DMS53 treated with DMSO at 0.1 percent for 48 hours (cell line): ENCODE data around the gene SLC13A1.
A peak's percentile ranks its signal among the peaks of the same experiment; 100 is the strongest.

Experiments
- DNase-seq: peaks from one replicate; lab custom pipeline; 2025; ENCODE audit not compliant: unreplicated experiment; lab: John Stamatoyannopoulos, UW

Gene SLC13A1

DNA sequence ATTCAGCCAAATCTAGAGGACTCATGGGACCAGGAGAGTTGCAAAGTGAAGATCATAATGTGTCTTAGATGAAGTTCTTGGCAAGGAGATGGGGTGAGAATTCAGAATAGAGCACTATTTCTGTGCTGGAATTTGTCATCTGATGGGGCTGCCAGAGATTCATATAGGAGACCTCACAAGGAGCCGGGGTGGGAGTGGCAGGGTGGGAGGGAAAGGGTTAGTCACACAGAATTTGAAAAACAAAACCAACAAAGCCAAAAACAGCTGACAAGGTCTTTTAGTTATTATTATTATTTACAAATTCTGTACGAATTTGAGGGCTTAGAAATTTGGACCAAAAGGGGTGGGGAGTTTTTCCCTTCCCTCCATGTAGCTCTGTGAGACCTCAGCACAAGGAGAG, 1.7 kb downstream of the SLC13A1 start:
- DNase-seq: no peak

DNA sequence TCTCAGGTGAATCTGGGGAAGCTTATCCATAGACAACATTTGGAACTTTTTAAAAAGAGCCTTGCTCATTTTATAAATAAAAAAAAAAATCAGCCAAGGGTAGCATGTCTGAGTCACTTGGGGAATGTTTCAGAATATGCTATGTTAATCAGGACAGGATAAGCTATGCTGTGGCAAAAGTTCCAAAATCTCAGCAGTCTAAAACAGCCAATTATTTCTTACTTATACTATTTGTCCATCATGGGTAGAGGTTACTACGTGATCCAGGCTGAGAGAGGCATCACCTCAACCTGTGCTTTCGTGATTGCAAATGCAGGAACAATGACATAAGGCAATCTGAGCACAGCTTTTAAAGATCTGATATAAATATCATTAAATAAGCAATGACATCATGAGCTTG, 6.5 kb downstream of the SLC13A1 start:
- no peak for DNase-seq

DNA sequence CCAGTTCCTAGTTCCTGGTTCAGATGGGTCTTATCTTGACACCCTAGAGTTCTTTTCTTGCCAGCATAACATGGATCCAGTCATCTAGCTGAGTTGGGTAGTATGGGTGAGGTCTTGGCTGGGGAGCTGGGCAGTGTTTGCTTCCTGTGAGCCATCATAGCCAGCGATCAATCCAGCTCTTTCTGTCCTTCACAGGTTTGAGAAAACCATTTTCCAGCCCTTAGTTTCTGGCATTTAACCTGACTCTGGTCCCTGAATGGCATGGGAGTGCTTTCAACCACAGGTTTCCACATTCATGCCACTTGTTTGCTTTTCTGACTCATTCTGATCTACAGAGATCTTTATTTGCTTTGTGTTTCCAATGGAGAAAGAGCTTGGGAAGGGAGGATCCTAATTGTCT, 8.6 kb downstream of the SLC13A1 start:
- peak; percentile 98 for DNase-seq

DNA sequence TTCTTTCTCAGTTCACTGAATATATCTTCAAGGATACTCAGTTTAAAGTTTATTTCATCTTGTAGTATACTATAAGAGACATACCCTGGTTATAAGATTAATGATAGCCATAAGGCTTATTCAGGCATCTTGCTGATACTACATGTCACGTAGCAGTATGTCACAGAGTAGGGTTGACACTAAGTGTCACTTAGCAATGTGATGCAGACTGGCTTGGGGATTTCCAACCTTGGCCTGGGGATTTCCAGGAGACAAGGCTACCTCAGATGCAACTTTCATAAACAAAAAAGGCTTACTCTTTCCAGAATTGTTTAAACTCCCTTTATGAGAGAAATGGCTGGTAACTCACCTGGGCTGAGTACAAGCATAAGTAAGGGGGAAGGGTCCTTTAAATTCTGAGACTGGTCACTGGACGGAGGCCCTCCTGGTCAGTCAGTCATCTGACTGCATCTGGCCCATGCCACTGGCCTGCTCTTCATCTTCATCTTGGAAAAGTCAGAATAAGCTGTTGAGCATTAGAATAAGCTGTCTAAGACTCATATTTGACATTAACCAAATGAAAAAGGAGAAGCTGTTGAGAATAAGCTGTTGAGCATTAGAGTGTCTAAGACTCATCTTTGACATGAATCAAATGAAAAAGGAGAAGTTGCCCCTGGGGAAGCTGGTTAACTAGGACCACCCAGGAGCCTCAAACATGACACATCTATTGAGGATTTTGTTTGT, 9.5 kb downstream of the SLC13A1 start:
- no peak for DNase-seq

DNA sequence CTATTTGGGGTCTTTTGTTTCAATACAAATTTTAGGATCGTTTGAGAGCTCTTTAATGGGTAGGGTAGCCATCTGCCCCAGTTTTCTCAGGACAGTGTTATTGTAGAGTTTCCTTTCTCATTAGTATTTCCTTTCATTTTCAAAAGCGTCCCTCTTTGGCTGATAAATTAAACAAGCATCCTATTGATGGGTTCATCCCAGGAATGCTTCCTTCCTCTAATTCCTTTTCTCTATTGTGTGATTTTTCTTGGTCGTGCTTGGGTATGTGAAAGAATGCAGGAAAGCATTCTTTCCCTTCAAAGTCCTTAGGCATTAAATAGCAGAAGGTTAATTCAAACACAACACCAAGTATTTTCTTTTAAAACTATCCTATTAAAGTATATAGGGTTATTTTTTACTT, 14.0 kb downstream of the SLC13A1 start:
- no peak for DNase-seq

DNA sequence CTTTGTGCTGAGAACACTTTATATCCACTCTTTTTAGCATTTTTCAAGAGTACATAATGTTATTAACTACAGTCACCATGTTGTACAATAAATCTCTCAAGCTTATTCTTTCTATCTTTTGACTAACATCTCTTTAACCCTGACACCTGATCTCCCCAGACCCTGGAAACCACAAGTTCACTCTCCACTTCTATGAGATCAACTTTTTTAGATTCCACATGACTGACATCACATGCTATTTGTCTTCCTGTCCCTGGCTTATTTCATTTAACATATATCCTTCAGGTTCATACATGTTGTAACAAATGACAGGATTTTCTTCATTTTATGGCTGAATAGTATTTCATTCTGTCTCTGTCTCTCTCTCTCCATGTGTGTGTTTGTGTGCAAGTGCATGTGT, 15.5 kb downstream of the SLC13A1 start:
- DNase-seq: no peak

DNA sequence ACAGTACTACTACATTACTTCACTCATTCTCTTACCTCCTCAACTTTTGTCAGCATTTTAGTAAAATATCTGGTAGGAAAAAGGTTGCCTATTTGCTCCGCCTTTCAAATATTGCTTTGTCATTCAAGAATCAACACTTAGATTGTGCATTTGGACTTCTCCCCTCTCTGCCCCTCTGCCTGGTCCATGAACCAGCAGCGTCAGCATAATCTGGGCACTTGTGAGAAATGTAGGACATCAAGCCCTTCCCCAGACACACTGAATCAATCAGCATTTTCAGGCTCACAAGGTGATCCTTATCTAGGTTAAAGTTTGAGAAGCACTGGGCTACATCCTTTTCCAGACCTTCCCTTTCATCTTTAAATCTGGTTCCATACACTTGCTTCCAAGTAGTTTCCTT, 16.3 kb downstream of the SLC13A1 start:
- no peak for DNase-seq

DNA sequence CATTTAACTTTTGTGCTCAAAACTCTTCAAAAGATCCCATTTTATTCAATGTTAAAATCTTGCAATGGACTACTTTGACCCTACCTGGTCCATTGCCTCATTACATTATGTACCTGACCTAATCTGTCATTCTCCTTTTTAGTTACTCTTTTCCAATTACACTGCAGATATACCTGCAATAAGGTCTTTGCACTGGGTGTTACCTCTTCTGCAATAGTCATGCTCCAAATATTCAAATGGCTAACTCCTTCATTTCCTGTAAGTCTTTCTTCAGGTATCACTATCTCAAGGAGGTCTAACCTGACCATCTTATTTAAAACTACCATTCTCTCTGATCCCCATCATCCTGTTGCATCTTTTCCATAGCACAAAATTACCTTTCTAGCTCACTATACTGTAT, 22.3 kb downstream of the SLC13A1 start:
- DNase-seq: no peak

DNA sequence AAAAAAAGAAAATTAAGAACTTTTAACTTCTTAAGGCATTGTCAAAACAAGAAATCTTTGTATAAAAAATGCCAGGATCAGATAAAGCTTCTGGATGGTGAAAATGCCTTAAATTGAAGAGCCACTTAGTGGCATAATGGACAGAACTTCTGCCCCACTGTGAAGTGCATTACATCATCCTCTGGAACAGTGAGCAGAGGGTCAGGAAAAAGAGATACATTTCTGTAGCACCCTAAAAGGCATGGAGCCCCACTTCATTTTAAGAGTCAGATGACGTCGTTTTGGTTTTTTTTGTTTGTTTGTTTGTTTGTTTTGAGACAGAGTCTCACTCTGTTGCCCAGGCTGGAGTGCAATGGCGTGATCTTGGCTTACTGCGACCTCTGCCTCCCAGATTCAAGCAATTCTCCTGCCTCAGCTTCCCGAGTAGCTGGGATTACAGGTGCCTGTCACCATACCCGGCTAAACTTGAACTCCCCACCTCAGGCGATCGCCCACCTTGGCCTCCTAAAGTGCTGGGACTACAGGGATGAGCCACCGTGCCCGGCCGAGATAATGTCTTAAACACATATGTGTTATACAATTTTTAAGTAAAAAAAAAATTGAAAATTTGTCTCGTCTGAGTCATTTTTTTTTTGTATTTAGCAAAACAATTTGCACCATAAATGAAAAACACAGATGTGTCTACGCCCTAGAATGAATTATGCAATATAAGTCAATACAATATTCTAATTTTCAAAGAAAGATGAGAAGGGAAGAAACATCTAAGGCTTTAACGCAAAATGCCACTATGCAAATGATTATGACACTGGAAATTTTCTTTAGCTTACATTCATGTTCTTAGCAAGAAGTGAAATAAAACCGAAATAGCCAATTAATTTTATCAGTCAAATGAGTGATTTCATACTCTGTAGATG, 29.2 kb downstream of the SLC13A1 start:
- no peak for DNase-seq

DNA sequence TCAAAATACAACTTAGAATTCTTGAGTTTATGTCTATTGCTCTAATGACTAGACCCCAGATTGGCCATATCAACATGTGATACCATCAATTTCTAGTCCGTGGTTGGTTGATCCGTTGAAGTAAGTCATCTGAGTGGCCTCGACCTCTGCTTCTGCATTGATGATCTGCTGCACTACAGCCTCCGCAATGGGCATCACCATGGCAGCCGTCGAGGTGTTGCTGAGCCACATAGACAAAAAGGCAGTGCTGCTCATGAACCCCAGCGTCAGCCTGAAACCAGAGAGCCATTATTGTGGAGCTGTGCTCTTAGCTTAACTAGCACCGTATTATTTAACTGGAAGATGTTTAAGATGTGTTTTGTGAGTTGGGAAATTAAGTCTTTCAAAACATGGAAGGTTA, 30.7 kb downstream of the SLC13A1 start:
- no peak for DNase-seq

DNA sequence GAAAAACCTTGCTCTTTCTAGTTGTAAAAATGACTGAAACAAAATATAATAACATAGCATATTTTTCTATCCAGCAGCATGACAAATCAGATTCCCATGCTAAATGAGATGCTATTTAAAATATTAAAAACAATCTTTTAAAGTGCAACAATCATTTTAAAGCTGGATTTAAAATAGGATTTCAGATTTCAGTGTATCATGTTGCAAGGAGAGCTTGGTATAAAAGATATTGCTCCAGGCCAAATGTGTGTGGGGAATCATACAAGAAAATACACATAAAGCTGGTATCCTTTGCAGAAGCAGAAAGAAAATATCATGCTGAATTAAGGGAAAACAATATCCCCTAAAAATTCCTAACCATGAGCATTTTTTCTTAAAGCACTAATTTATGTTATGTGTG, 42.2 kb downstream of the SLC13A1 start:
- DNase-seq: no peak

DNA sequence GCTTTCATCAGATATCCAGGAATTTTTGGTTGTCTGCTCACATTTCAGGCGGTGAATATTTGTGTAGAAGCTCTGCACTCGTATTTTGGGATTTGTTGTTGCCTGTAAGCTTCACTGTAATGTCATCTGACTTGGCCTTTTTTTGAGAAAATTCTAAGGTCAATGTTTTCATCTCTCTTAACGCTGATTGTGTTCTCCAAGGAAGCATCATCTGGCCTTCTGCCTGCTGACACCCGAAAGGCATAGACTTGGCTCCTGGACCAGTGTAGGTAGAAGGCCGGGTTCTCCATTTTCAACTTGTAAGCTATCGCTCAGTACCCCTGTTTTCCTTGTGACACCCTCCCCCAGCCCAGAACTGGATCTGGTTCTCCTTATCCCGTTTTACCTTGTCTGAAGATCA, 44.2 kb downstream of the SLC13A1 start:
- DNase-seq: no peak

DNA sequence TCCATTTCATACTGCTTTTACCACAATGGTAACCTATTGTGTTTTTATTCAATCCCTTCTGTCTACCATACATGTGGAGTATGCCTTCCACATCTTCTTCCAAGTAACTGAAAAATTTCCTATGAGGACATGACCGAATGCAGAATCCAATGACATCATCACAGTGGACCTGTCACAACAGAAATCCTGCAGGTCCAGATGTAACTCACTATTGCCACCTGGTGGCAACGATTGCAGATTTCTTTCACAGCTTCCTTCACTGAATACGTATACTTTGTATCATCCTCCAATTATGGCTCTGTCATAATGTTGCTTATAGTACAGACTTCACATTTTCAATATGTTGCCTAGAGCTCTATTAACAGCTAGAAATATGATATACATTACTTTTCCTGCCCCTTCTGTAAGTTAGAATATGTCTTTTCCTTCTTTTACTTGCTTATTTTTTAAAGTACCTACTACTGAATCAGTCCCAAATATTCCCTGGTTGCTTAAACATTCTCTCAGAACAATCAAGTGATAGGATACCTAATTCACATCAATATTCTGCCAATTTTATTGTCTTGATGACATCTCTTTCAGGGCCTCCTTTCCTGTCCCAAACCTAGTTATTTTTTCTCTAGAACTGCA, 45.4 kb downstream of the SLC13A1 start:
- DNase-seq: peak; percentile 96

DNA sequence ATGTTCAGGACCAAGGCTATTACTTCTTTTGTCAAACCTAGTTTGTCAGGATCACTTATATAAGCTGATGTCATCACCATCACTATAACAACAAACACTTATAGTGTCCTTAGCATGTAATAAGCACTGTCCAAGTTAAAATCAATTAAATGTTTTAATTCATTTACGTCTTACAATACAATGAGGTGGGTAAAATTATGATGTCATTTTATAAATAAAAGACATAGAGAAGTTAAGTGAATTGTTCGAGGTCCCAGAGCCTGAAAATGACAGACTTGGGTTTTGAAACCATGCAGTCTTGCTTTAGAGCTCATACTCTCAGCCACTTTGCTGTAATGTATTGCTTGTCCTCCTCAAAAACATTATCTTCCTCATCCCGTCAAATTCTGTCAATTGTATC, 48.3 kb downstream of the SLC13A1 start:
- no peak for DNase-seq

DNA sequence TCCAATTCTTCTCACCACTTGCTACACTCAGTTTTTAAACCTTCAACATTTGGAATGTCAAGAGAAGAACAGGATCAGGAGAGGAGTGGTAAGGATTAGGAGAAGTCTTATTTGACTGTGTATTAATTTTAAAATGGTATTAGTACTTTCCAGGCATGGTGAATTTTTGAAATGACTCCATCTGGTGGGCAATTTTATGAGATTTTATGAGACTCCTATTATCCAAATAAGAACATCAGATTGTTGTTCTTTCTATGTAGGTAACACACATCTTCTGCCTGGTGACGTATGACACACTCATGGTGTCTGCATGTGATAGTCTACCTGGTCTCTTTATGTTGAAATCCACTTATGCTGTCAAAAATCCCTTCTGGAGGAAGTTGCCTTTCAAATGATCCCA, 51.0 kb downstream of the SLC13A1 start:
- DNase-seq: no peak

DNA sequence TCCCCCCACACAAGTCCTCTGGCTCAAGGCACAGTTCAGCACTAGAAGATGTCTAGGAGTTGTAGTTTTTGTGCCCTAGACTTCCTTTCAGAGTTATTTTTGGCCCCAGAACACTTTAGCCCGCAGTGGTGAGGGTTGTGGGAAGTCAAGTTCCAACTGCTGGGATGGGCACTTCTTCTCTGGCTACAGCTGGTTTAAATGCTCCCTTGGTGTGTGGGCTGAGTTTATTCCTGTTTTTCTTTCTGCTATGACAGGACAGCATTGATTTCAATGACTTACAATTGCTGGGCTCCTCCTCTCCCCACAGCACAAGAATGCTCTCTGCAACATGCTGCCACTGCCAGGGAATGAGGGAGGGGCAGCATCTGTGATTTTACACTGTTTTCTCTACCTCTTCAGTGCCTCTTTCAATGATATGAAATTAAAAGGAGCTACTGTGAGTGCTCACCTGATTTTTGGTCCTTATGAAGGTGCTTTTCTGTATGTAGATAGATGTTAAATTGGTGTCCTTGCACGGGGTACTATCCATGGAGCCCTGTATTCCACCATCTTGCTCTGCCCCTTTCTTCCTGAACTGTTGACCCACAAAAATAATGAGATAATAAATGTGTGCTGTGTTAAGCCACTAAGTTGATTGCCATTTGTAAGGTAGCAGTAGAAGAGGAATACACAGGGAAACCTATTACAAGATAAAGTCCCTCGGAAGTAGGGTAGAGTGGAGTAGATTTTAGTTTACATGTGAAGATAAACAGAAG, 56.3 kb downstream of the SLC13A1 start:
- no peak for DNase-seq

DNA sequence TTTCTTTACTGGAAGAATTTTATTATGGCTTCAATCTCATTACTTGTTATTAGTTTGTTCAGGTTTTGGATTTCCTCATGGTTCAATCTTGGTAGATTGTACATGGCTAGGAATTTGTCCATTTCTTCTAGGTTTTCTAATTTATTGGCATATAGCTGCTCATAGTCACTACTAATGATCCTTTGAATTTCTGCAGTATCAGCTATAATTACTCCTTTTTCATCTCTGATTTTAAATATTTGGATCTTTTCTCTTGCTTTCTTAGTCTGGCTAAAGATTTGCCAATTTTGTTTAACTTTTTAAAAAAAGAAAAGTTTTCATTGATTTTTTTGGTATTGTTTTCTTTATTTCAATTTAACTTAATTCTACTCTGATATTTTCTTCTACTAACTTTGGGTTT, 59.2 kb downstream of the SLC13A1 start:
- DNase-seq: no peak

DNA sequence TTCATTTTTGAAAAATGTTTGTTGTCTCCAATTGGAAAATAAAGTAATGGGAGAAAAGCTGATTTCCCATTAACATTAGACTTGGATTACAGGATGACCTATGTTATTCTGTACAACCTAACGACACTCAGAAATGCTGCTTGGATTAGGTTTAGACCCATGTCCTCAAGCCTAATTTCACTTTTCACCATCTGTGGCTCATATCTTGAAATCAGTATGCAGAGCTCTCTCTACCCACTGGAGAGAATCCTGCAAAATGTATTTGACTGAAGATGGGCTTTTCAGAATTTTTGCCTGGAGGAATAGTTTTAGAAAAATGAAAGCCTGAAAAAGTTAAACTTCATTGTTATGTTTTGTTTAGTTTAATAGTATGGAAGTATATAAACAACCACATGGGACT, 63.8 kb downstream of the SLC13A1 start:
- no peak for DNase-seq

DNA sequence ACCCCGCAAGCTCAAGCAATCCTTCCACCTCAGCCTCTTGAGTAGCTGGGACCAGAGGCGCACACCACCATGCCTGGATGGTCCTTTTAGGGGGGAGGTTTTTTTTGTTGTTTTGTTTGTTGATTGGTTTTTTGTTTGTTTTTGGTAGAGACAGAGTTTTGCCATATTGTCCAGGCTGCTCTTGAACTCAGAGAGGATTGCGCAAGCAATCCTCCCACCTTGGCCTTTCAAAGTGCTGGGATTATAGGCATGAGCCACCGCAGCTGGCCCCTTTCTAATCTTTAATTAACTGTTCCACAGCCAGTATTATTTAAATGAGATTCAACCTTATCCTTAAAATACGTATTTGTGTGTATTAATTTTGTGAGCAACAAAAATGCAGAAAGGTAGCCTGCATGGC, 65.8 kb downstream of the SLC13A1 start:
- no peak for DNase-seq

DNA sequence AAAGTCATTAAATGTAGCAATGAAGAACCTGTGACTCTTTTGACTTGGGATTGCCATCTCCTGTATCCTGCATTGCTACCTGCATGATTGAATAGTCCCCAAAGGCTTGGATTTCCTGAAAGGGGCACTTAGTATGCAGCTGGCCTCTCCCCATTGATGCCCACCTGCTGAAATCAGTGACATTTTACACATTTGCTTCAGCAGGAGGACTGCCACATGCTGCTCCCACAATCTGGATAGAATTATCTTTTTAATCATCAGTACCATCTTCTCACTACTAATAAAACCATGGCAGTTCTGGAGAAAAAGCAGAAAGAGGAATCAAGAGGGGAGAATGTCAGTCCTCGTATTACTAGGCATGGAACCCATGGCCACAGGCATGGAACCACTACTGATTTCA, 67.8 kb downstream of the SLC13A1 start:
- no peak for DNase-seq

DNA sequence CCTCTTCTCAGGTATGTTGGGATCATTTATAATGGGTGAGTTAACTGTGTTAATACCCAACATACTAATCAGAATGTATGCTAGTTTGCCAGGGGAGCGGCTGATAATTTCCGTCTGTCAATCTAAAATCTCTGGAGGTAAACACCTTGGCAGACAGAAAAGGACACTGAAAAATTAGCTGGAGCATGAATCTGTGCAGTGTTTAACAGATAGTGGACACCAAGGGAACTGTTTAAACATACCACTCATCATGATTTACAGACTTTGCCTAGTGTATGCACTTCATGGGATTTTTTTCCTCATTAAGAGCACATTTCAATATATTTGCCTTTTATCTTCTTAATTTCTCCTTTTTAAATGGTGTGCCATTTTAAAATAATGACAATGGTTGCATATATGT, 68.2 kb downstream of the SLC13A1 start:
- DNase-seq: no peak
